Activated T-cell treated with anti-CD3 and anti-CD28 coated beads for 24 hours (primary cell): ENCODE data around the gene RAB33A.

Experiments
- DNase-seq: peaks from one replicate; pipeline ENCODE4 v3.0.0-alpha.2; 2020; ENCODE audit warnings: low read depth

Gene RAB33A

GRCh38 chrX:130171446-130172126, at the start of gene RAB33A:
Gene RAB33A, plus strand, starts transcription at chrX:130171962. Its CDS starts 101 bp downstream, at chrX:130172063.
- DNase-seq, result no peak

GRCh38 chrX:130124577-130124976, 47.2 kb upstream of the RAB33A start:
- DNase-seq, result no peak

GRCh38 chrX:130125091-130125874, 46.5 kb upstream of the RAB33A start:
- no peak for DNase-seq

- no peak for DNase-seq
Observed at GRCh38 chrX:130130990-130131389, 40.8 kb upstream of the RAB33A start.

GRCh38 chrX:130136496-130136895, 35.3 kb upstream of the RAB33A start:
- DNase-seq, result no peak

- no peak for DNase-seq
Observed at GRCh38 chrX:130136961-130137360, 34.8 kb upstream of the RAB33A start.

- no peak for DNase-seq
Observed at GRCh38 chrX:130139474-130140201, 32.1 kb upstream of the RAB33A start.

GRCh38 chrX:130144509-130144908, 27.3 kb upstream of the RAB33A start:
- no peak for DNase-seq

GRCh38 chrX:130145123-130145522, 26.6 kb upstream of the RAB33A start:
- no peak for DNase-seq

- no peak for DNase-seq
Observed at GRCh38 chrX:130147631-130148030, 24.1 kb upstream of the RAB33A start.

- DNase-seq, result no peak
Observed at GRCh38 chrX:130155564-130155963, 16.2 kb upstream of the RAB33A start.

- no peak for DNase-seq
Observed at GRCh38 chrX:130158311-130158710, 13.5 kb upstream of the RAB33A start.

GRCh38 chrX:130159776-130160175, 12.0 kb upstream of the RAB33A start:
- no peak for DNase-seq

GRCh38 chrX:130162094-130162735, 9.5 kb upstream of the RAB33A start:
- DNase-seq, result no peak

GRCh38 chrX:130163398-130163797, 8.4 kb upstream of the RAB33A start:
- no peak for DNase-seq

GRCh38 chrX:130165181-130165702, 6.5 kb upstream of the RAB33A start:
- DNase-seq, result no peak

GRCh38 chrX:130165703-130166502, 5.9 kb upstream of the RAB33A start, which contains the start of gene AIFM1:
Gene AIFM1, minus strand, starts transcription at chrX:130165841. Its CDS starts 185 bp downstream, at chrX:130165656.
- DNase-seq, result peak; percentile 80

GRCh38 chrX:130166503-130166777, 5.3 kb upstream of the RAB33A start:
- DNase-seq, result no peak

- no peak for DNase-seq
Observed at GRCh38 chrX:130167040-130167439, 4.7 kb upstream of the RAB33A start.

GRCh38 chrX:130170752-130171445, 863 bp upstream of the RAB33A start:
- peak; percentile 41 for DNase-seq
